GM18508 (cell line): ENCODE data around the gene ABI2.
"Not testable (repeated sequence)": the region's sequence is repeated elsewhere in the genome, so short reads cannot be mapped to it uniquely, and the experiment has no call there.

Experiments used
- ATAC-seq: cut with Tn5 transposase; IDR thresholded peaks from one replicate; pipeline ENCODE4 v1.9.1; 2021; ENCODE audit warnings: moderate number of reproducible peaks; ENCODE audit not compliant: insufficient read depth, unreplicated experiment

Gene ABI2

DNA sequence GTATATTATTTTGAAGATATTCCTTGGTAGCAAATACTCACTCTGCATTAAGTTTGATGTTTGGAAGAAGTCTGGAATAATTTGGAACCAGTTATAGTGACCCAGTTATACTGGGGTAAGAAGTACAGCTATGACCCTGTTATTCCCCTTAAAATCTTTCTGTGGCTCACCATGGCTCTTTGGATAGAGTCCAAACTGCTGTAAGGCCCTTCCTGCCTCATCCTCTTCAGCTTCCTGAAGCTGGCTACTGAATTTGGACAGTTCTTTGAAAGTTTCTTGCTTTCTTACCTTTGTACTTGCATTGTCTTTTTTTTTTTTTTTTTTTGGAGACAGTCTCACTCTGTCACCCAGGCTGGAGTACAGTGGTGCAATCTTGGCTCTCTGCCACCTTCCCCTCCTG is 85.6 kb downstream of the ABI2 start:
- no peak for ATAC-seq

DNA sequence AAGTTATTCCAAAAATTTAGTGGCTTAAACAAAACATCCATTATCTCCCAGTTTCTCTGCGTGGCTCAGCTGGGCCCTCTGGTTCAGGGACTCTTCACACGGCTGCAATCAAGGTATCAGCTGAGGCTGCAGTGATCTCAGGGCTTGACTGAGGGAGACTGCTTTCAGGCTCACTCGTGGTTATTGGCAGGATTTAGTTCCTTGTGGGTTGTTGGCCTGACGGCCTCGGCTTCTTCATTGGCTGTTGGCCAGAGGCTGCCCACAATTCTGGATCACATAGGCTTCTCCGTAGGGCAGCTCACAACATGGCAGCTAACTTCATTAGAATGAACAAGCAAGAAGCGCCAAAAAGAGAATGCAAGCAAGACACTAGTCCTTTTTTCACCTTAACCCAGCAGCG is 90.1 kb downstream of the ABI2 start:
- no peak for ATAC-seq

GRCh38 chr2:203427061-203427460 is 98.9 kb downstream of the ABI2 start:
- ATAC-seq: no peak

GRCh38 chr2:203429643-203430042 is 101.4 kb downstream of the ABI2 start:
- ATAC-seq: not testable (repeated sequence)

DNA sequence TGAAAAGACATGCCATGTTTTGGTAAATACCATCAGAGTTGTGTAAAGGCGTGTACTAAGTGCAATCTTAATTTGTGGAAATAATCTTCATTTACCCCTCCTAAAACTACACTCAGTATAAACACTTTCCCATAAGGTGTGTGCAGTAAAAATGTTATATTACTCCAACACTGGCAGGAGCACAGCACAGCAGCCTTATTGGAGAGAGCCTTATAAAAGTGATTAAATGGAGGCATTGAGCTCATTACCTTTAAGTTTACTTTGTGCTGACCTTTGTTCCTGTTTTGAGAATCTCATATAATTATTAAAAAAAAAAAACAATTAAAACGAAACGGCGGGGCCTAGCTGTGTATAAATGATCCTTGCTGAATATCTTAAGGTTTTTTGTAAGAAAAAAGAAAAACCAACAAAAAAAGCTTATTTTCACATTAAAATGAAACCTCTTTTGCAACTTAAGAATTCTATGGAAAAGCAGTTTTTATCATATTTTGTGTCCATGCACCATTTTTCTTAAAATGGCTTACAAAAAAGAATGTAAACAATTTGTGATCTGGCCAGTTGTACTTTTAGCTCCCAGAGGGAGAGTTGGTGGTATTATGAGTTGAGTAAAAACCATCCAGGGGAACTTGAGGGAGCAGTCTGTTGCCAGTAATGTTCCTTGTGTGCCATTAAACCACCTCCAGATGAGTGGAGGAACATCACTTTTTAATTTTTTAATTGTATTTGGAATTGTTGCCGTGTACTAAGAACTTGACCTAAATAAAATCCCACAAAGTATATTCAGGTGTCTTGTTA is 103.4 kb downstream of the ABI2 start:
- no peak for ATAC-seq

DNA sequence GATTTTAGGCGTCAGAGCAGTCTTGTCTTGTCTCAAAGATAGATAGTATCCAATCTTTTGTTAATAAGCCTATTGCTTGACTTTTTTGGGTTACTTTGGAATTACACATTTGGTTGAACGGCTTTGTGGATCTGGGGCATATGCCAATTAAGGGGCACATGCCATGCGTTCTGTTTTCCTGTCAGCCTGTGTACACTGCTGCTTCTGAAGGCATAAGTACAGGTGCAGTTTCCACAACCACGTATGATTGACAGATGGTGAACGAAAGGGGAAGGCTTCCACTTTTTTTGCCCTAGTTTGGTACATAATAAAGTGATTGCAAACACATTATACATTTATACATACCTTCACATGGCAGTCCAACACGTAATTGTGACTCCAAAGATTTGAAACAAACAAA is 104.6 kb downstream of the ABI2 start:
- no peak for ATAC-seq

DNA sequence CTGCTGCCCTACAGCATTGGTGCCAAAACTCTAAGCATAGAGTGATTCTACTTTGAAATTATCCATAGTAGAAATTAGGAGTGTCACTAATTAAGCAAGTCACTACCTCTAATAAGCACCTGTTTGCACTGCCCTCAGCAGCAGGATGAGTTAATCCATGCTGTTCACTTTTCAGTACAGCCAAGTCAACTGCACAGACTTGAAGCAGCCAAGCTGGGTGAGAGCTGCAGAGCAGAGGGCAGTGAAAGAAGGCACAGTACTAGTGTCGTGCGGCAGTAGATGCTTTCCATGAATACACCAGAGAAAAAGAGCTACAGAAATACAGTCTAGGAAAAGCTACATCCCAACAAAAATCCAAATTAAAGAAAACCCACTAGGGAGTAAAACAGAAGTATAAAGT is 108.3 kb downstream of the ABI2 start:
- no peak for ATAC-seq

GRCh38 chr2:203437511-203437910 is 109.3 kb downstream of the ABI2 start:
- no peak for ATAC-seq

GRCh38 chr2:203438528-203438927 is 110.3 kb downstream of the ABI2 start:
- ATAC-seq: no peak

GRCh38 chr2:203440671-203441070 is 112.5 kb downstream of the ABI2 start:
- no peak for ATAC-seq

- no peak for ATAC-seq
Measured at GRCh38 chr2:203441463-203441862, 113.3 kb downstream of the ABI2 start.

DNA sequence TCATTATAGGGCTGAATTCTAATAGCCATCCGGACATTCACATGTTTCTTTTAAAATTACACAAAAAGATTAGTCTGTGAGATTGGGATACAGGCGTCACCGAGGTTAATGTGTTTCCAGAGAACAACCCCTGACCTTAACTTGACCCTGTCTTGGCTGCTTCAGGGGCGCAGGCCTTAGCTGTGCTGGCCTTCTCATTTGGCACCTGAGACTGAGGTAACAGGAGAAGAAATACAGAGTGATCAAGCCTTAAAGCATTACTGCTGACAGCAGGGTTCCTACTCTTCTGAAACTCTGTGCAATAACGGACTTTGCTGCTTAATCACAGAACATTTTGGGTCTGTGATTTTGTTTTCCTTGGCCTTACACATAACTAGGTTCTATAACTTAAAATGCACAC is 114.3 kb downstream of the ABI2 start:
- no peak for ATAC-seq

DNA sequence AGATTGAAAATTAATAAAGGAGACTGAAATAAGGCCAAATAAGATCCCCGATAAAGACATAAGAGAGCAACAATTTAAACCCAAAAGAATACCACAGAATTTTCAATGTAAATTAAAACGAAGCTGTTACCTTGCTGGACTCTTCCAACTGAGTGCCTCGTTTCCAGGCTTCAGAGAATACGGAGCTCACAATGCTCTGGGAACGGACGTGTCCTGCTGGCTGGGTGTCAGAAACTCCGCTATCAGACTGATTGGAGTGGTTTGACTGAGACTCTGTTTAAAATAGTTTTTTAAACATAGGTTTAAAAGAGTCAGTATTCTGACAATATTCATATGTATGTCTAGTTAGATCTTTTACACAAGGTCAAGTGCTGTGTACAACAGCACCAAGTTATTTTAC is 116.5 kb downstream of the ABI2 start:
- ATAC-seq: no peak

- no peak for ATAC-seq
Measured at GRCh38 chr2:203446071-203446481, 117.9 kb downstream of the ABI2 start.

DNA sequence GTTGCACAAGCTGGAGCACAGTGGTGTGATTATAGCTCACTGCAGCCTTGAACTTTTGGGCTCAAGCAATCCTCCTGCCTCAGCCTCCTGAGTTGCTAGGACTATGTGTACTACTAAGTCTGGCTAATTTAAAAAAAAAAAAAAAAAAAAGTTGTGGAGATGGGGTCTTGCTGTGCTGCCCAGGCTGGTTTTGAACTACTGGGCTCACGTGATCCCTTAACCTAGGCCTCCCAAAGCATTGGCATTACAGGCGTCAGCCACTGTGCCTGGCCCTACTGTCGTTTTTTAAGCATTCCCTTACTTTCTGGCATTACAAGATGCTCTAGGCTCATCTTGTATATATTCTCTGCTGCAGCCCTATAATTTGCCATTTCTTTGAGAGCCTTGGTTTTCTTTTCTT is 118.6 kb downstream of the ABI2 start:
- no peak for ATAC-seq

DNA sequence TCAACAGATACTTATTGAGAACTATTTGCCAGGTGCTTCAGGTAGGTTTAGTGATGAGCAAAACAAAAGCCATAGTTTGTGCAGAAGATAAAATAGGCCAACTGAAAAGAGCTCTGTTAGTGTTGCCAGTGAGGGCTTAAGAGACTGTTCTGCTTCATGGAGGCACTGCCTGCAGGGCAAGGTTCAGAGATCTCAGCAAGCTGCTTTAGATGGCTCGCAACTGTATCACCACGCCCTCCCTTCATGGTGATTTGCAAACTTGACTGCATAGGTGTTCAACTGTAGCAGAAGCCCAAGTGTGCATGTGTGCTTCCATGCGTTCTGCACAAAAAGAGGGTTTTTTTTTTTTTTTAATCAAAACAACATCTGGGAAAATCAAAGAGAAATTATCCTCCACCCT is 122.4 kb downstream of the ABI2 start:
- ATAC-seq: no peak

DNA sequence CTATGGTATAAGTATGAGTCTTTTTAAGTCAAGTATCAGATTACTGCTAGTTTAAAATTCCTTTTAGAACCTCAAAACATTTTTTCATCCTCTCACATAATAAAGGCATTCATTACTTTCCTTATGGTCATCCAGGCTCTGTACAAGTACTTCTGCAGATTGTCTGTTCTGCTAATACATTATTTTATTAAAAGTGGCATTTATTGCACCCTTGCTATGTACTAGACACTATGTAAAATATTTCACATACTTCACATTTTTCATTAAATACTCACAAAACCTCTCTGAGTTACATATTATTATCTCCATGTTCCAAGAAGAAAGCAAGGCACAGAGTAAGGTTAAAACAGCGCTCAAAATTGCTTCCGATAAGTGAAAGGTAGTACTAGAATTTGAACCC is 122.8 kb downstream of the ABI2 start:
- no peak for ATAC-seq

- no peak for ATAC-seq
Measured at GRCh38 chr2:203451689-203452088, 123.5 kb downstream of the ABI2 start.

- ATAC-seq: no peak
Measured at GRCh38 chr2:203453858-203454451, 125.8 kb downstream of the ABI2 start.

GRCh38 chr2:203455209-203455608 is 127.0 kb downstream of the ABI2 start:
- no peak for ATAC-seq

DNA sequence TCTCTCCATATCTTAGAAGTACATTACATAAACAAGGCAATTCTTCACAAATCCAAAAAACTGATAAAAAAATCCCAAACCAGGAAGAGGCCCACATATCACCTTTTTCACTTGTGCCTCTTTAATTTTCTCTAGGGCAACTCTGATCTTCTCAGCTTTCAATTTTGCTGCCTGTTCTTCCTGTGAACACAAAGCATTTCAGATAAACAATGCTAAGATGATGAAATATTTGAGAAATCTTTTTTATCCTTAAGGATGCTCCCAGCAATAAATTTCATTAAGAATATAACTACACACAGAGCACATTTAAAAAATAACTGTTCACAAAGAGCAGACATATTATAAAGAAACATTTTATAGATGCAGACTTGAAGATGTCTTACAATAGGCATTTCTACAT is 133.6 kb downstream of the ABI2 start:
- no peak for ATAC-seq

GRCh38 chr2:203462308-203462707 is 134.1 kb downstream of the ABI2 start:
- ATAC-seq: no peak
